GM18517 (cell line): ENCODE data around the gene BCCIP.

Experiments used
- ATAC-seq: cut with Tn5 transposase; IDR thresholded peaks from one replicate; pipeline ENCODE4 v1.9.1; 2021; ENCODE audit warnings: mild to moderate bottlenecking, moderate library complexity; ENCODE audit not compliant: unreplicated experiment

The BCCIP gene

GRCh38 chr10:125883211-125883610 is 59.9 kb downstream of the BCCIP start:
- no peak for ATAC-seq
